ENCODE measurements around the gene LONP1. TPM values are rescaled to one million over a fixed set of nuclear protein-coding genes. Genes with fewer than 3 reads are reported as not detected.
A peak's percentile ranks its signal among the peaks of the same experiment; 100 is the strongest.

Gene LONP1
- total RNA-seq, 1 experiment from 2014 or later: 113 TPM

DNA sequence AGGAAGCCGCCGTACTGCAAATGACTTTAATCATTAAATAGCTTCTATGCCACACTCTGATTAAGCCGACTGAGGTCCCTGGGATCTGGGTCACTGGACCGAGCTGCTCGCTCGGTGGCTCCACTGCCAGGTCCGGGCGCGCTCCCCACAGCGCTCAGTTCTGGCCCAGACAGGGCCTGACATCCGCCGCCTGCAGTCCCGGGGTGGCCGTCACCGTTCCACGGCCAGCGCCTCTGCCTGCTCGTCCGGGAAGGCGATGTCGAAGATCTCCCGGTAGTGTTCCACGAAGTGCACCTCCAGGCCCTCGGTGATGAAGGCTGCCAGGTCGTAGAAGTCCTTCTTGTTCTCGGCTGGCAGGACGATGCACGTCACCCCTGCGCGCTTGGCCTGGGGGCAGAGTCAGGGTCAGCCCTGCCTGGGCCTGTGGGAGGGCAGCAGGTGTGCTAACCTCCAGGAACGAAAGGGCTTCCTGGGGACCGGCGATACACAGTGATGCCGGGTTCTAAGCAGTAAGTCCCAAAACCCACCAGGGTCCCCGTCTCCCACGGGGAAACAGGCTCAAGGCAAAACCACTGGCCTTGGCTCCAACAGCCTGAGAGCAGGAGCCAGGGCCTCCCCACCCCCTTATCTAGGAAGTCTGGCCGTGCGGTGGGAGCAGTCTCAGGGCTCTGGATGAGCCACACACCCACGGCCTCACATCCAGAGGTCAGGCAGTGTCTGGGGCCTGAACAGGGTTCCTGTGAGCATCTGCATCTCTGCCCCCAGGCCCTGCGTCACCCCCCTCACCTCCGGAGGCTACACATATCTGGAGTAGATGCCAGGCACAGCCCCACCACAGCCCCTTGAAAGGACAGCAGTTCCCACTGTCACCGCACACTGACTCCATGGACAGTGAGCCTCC, 27.9 kb downstream of the LONP1 start:
- no peaks in the 10 kb centered on the region for H3K27me3 ChIP-seq (ENCODE audit: insufficient read depth, low read length)
- no peak overlapping the region for H2BK12ac ChIP-seq (ENCODE audit: insufficient read length, low read depth, low read length)
- TF ChIP-seq, protein P1, sequence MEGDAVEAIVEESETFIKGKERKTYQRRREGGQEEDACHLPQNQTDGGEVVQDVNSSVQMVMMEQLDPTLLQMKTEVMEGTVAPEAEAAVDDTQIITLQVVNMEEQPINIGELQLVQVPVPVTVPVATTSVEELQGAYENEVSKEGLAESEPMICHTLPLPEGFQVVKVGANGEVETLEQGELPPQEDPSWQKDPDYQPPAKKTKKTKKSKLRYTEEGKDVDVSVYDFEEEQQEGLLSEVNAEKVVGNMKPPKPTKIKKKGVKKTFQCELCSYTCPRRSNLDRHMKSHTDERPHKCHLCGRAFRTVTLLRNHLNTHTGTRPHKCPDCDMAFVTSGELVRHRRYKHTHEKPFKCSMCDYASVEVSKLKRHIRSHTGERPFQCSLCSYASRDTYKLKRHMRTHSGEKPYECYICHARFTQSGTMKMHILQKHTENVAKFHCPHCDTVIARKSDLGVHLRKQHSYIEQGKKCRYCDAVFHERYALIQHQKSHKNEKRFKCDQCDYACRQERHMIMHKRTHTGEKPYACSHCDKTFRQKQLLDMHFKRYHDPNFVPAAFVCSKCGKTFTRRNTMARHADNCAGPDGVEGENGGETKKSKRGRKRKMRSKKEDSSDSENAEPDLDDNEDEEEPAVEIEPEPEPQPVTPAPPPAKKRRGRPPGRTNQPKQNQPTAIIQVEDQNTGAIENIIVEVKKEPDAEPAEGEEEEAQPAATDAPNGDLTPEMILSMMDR (conservative IDR thresholded peaks at IDR 0.05): no peak
- no peak overlapping the region for H3K18ac ChIP-seq (ENCODE audit: insufficient read length, low read depth, low read length)
- peaks cover 10% of the 10 kb centered on the region for H3K27me3 Mint-ChIP-seq (ENCODE audit: low read depth)
- no peak overlapping the region for H2BK120ac ChIP-seq (ENCODE audit: low read depth, low read length, poor library complexity, severe bottlenecking)
- H2BK5ac ChIP-seq (ENCODE audit: insufficient read length, low read length): no peak overlapping the region
- no peak overlapping the region for H4K8ac ChIP-seq (replicated peaks; ENCODE audit: insufficient read length, low read depth, low read length)
- H3K9me3 Mint-ChIP-seq: peaks cover 5 to 6% of the 10 kb centered on the region in 2 experiments; a peak in 2 of 5 replicates
- H4K91ac ChIP-seq (ENCODE audit: insufficient read length, low read depth, low read length): no peak overlapping the region
- H3K23me2 ChIP-seq (ENCODE audit: insufficient read length, low read depth, low read length, poor library complexity, severe bottlenecking): peaks cover 5% of the 10 kb centered on the region
- H2BK20ac ChIP-seq (ENCODE audit: low read depth, low read length, poor library complexity, severe bottlenecking): no peak overlapping the region
- H3K14ac ChIP-seq (ENCODE audit: insufficient read depth, low read length): no peak overlapping the region
- H3K9me3 ChIP-seq (ENCODE audit: control insufficient read depth, low read depth, low read length): no peaks in the 10 kb centered on the region
- H3K27ac Mint-ChIP-seq: peak overlapping the region; percentile 70 to 93 (median 76); a peak in 6 of 7 replicates
- H4K5ac ChIP-seq (ENCODE audit: insufficient read length, low read depth, low read length): no peak overlapping the region
- H4K20me1 ChIP-seq (ENCODE audit: control insufficient read depth, insufficient read depth, insufficient read length): no peaks in the 10 kb centered on the region
- H2AFZ ChIP-seq (ENCODE audit: low read length): no peak overlapping the region
- peak overlapping the region; percentile 98 to 100 for H3K4me3 Mint-ChIP-seq
- peaks cover 14% of the 10 kb centered on the region; the same call in 1 of the 2 replicates for H3K79me2 ChIP-seq (ENCODE audit: insufficient read depth, low read length)
- H3K4me1 Mint-ChIP-seq: peaks cover 4 to 9% of the 10 kb centered on the region in 2 experiments
- peak overlapping the region; percentile 54 for H3K4me2 ChIP-seq (ENCODE audit: insufficient read depth, insufficient read length, low read length)
- H3K9ac ChIP-seq (ENCODE audit: extremely low read depth, insufficient read length, low read length): no peak overlapping the region
- H3K36me3 Mint-ChIP-seq (ENCODE audit: insufficient read depth in 1 of 3, low read depth in 3 of 3): peaks cover 35 to 59% (median 47%) of the 10 kb centered on the region in 3 experiments
- no peak overlapping the region for H3K56ac ChIP-seq (ENCODE audit: insufficient read length, low read depth, low read length)
- H3K23ac ChIP-seq (ENCODE audit: insufficient read length, low read depth, low read length): no peak overlapping the region
- no peaks in the 10 kb centered on the region for H3K4me1 ChIP-seq (ENCODE audit: insufficient read depth, low read length)
- WGBS (ENCODE audit: extremely low coverage, insufficient read length, low lambda C conversion rate): no CpG with 5 or more reads among the region's 42 CpGs
- H3T11ph ChIP-seq (ENCODE audit: low read length): no peak overlapping the region
- no peaks in the 10 kb centered on the region for H3K79me1 ChIP-seq (ENCODE audit: insufficient read depth, low read depth, low read length, poor library complexity, severe bottlenecking)
- H3K4ac ChIP-seq (ENCODE audit: low read depth, low read length): no peak overlapping the region
- H3K27ac ChIP-seq (ENCODE audit: insufficient read length, low read depth, low read length): no peak overlapping the region
- DNase-seq: peak; percentile 42
- no peak overlapping the region for H2BK15ac ChIP-seq (ENCODE audit: low read depth, low read length)
- H2AK5ac ChIP-seq (ENCODE audit: insufficient read length, low read length): no peak overlapping the region
